ENCODE results near the gene DST. TPM values are rescaled to one million over a fixed set of nuclear protein-coding genes. Genes with fewer than 3 reads are reported as not detected.

Gene DST
- total and polyA plus RNA-seq, 7 experiments from 2014 or later, result 0.46 to 20.3 (median 6.5) TPM

GRCh38 chr6:56424064-56424463 is 218.6 kb downstream of the DST start:
- Histone ChIP-seq H3K27ac (ENCODE audit: low read depth, low read length) (no peak overlapping the region), H3K36me3 (ENCODE audit: control insufficient read depth in 2 of 3, insufficient read depth in 3 of 3, low read length in 3 of 3) (no peaks in the 10 kb centered on the region), H3K9me3 (ENCODE audit: control insufficient read depth in 2 of 3, low read length in 3 of 3) (no peaks in the 10 kb centered on the region), H3K4me3 (ENCODE audit: low read length) (no peak overlapping the region), H3K4me1 (ENCODE audit: control insufficient read depth in 2 of 2, insufficient read depth in 2 of 2, low read length in 2 of 2) (no peaks in the 10 kb centered on the region), H3K27me3 (ENCODE audit: control insufficient read depth in 2 of 2, insufficient read depth in 2 of 2, low read length in 2 of 2) (no peaks in the 10 kb centered on the region)
- intact Hi-C loops (cut with micrococcal nuclease), result no loop called here
- ChIA-PET POLR2A (no interaction called here), CTCF (no interaction called here)
- no peak overlapping the region for H3K27ac Mint-ChIP-seq
- no peaks in the 10 kb centered on the region for H3K36me3 Mint-ChIP-seq
- no peak overlapping the region for H3K4me3 Mint-ChIP-seq
- no peak for ATAC-seq
- peaks cover 0 to 9% (median 3%) of the 10 kb centered on the region in 11 donors for H3K9me3 Mint-ChIP-seq
- peaks cover 0 to 4% (median 2%) of the 10 kb centered on the region in 5 donors for H3K27me3 Mint-ChIP-seq
- no peak for DNase-seq
- H3K4me1 Mint-ChIP-seq, result no peaks in the 10 kb centered on the region

- no peaks in the 10 kb centered on the region for H3K4me1 Mint-ChIP-seq
- no peaks in the 10 kb centered on the region for H3K4me1 ChIP-seq (ENCODE audit: control insufficient read depth in 2 of 2, insufficient read depth in 2 of 2, low read length in 2 of 2)
- H3K9me3 Mint-ChIP-seq, result peaks cover 0 to 2% (median 0%) of the 10 kb centered on the region in 11 donors
- no peak overlapping the region for H3K27ac ChIP-seq (ENCODE audit: low read depth, low read length)
- no peaks in the 10 kb centered on the region for H3K36me3 ChIP-seq (ENCODE audit: control insufficient read depth in 2 of 3, insufficient read depth in 3 of 3, low read length in 3 of 3)
- no peak overlapping the region for H3K4me3 Mint-ChIP-seq
- intact Hi-C loops (cut with micrococcal nuclease), result no loop called here
- DNase-seq, result no peak
- ChIA-PET POLR2A (no interaction called here), CTCF (no interaction called here)
- no peaks in the 10 kb centered on the region for H3K9me3 ChIP-seq (ENCODE audit: control insufficient read depth in 2 of 3, low read length in 3 of 3)
- H3K27me3 Mint-ChIP-seq, result peaks cover 0 to 4% (median 4%) of the 10 kb centered on the region in 5 donors
- ATAC-seq, result no peak
- H3K27me3 ChIP-seq (ENCODE audit: control insufficient read depth in 2 of 2, insufficient read depth in 2 of 2, low read length in 2 of 2), result no peaks in the 10 kb centered on the region
- no peak overlapping the region for H3K4me3 ChIP-seq (ENCODE audit: low read length)
- no peak overlapping the region for H3K27ac Mint-ChIP-seq
- no peaks in the 10 kb centered on the region for H3K36me3 Mint-ChIP-seq
Measured at GRCh38 chr6:56420296-56420695, 222.4 kb downstream of the DST start.

DNA sequence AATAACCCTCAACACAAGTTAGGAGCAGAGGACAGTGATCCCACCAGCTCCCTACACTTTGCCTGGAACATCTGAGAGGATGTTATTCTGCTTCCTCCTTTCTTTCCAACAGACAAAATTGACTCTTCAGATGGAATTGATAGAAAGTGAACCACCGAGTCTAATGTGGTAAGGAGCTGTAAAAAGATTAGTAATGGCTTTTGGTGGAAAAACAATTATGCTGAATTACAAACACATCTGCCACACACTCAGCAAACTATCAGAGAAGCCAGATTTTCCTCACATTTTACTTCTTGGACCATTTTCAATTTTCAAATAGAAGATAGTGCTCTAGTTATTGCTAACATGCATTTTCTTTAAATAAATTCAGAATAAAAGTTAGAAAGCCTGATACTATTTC is 223.5 kb downstream of the DST start:
- Mint-ChIP-seq H3K4me3 (no peak overlapping the region), H3K9me3 (peaks cover 0 to 2% (median 0%) of the 10 kb centered on the region in 11 donors), H3K27me3 (peaks cover 0 to 4% (median 0%) of the 10 kb centered on the region in 5 donors), H3K4me1 (no peaks in the 10 kb centered on the region), H3K36me3 (no peaks in the 10 kb centered on the region), H3K27ac (no peak overlapping the region)
- POLR2A ChIA-PET, result no interaction called here
- H3K36me3 ChIP-seq (ENCODE audit: control insufficient read depth in 2 of 3, insufficient read depth in 3 of 3, low read length in 3 of 3), result no peaks in the 10 kb centered on the region
- CTCF ChIA-PET, result no interaction called here
- H3K4me1 ChIP-seq (ENCODE audit: control insufficient read depth in 2 of 2, insufficient read depth in 2 of 2, low read length in 2 of 2), result no peaks in the 10 kb centered on the region
- H3K9me3 ChIP-seq (ENCODE audit: control insufficient read depth in 2 of 3, low read length in 3 of 3), result no peaks in the 10 kb centered on the region
- H3K4me3 ChIP-seq (ENCODE audit: low read length), result no peak overlapping the region
- H3K27me3 ChIP-seq (ENCODE audit: control insufficient read depth in 2 of 2, insufficient read depth in 2 of 2, low read length in 2 of 2), result no peaks in the 10 kb centered on the region
- intact Hi-C loops (cut with micrococcal nuclease), result no loop called here
- no peak overlapping the region for H3K27ac ChIP-seq (ENCODE audit: low read depth, low read length)
- DNase-seq (no peak), ATAC-seq (no peak)

- no peak overlapping the region for H3K27ac ChIP-seq (ENCODE audit: low read depth, low read length)
- H3K4me3 Mint-ChIP-seq, result no peak overlapping the region
- no peak for ATAC-seq
- no peaks in the 10 kb centered on the region for H3K4me1 ChIP-seq (ENCODE audit: control insufficient read depth in 2 of 2, insufficient read depth in 2 of 2, low read length in 2 of 2)
- H3K4me3 ChIP-seq (ENCODE audit: low read length), result no peak overlapping the region
- no peaks in the 10 kb centered on the region for H3K9me3 ChIP-seq (ENCODE audit: control insufficient read depth in 2 of 3, low read length in 3 of 3)
- intact Hi-C loops (cut with micrococcal nuclease), result no loop called here
- no peak for DNase-seq
- POLR2A ChIA-PET, result no interaction called here
- no peaks in the 10 kb centered on the region for H3K36me3 Mint-ChIP-seq
- H3K27me3 ChIP-seq (ENCODE audit: control insufficient read depth in 2 of 2, insufficient read depth in 2 of 2, low read length in 2 of 2), result no peaks in the 10 kb centered on the region
- CTCF ChIA-PET, result no interaction called here
- peaks cover 0 to 4% (median 0%) of the 10 kb centered on the region in 5 donors for H3K27me3 Mint-ChIP-seq
- H3K36me3 ChIP-seq (ENCODE audit: control insufficient read depth in 2 of 3, insufficient read depth in 3 of 3, low read length in 3 of 3), result no peaks in the 10 kb centered on the region
- no peaks in the 10 kb centered on the region for H3K4me1 Mint-ChIP-seq
- H3K27ac Mint-ChIP-seq, result peak overlapping the region in 1 of 9 donors; percentile 40
- H3K9me3 Mint-ChIP-seq, result peaks cover 0 to 2% (median 0%) of the 10 kb centered on the region in 11 donors
Measured at GRCh38 chr6:56417823-56418222, 224.9 kb downstream of the DST start.

DNA sequence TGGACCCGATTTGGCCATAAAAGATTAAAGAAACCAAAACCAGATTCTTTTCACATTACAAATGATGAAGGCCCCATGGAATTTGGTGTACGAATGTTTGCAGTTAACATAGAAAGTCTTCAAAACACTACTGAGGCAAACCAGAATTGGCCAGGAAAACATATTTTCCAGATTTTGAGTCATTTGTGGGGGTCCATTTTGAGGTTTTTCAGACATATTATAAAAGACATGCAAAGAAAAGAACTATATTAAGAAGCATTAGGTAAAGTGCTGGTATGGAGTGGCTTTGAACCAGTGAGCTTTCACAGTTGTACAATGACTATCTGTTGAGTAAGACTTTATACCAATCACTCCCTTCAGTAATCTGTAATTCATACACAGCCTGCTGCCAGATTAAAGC is 226.4 kb downstream of the DST start:
- no peak overlapping the region for H3K4me3 Mint-ChIP-seq
- H3K36me3 Mint-ChIP-seq, result no peaks in the 10 kb centered on the region
- no peak overlapping the region for H3K27ac ChIP-seq (ENCODE audit: low read depth, low read length)
- H3K27me3 ChIP-seq (ENCODE audit: control insufficient read depth in 2 of 2, insufficient read depth in 2 of 2, low read length in 2 of 2), result no peaks in the 10 kb centered on the region
- peaks cover 0 to 2% (median 0%) of the 10 kb centered on the region in 11 donors for H3K9me3 Mint-ChIP-seq
- H3K27me3 Mint-ChIP-seq, result peaks cover 0 to 4% (median 0%) of the 10 kb centered on the region in 5 donors
- H3K4me1 Mint-ChIP-seq, result no peaks in the 10 kb centered on the region
- no peaks in the 10 kb centered on the region for H3K4me1 ChIP-seq (ENCODE audit: control insufficient read depth in 2 of 2, insufficient read depth in 2 of 2, low read length in 2 of 2)
- intact Hi-C loops (cut with micrococcal nuclease), result no loop called here
- H3K4me3 ChIP-seq (ENCODE audit: low read length), result no peak overlapping the region
- no peak for DNase-seq
- POLR2A ChIA-PET, result no interaction called here
- no peaks in the 10 kb centered on the region for H3K9me3 ChIP-seq (ENCODE audit: control insufficient read depth in 2 of 3, low read length in 3 of 3)
- CTCF ChIA-PET, result no interaction called here
- ATAC-seq, result no peak
- H3K27ac Mint-ChIP-seq, result no peak overlapping the region
- H3K36me3 ChIP-seq (ENCODE audit: control insufficient read depth in 2 of 3, insufficient read depth in 3 of 3, low read length in 3 of 3), result no peaks in the 10 kb centered on the region

- ChIA-PET POLR2A (no interaction called here), CTCF (interaction anchor here (0.6 kb wide), 1 partner anchor 185 kb away, joined by 3 read pairs; no protein-coding TSS in a partner anchor)
- DNase-seq (no peak), ATAC-seq (no peak)
- no peaks in the 10 kb centered on the region for H3K36me3 ChIP-seq (ENCODE audit: control insufficient read depth in 2 of 3, insufficient read depth in 3 of 3, low read length in 3 of 3)
- no peaks in the 10 kb centered on the region for H3K27me3 ChIP-seq (ENCODE audit: control insufficient read depth in 2 of 2, insufficient read depth in 2 of 2, low read length in 2 of 2)
- Mint-ChIP-seq H3K9me3 (peaks cover 0 to 2% (median 0%) of the 10 kb centered on the region in 11 donors), H3K4me1 (no peaks in the 10 kb centered on the region), H3K4me3 (no peak overlapping the region), H3K36me3 (no peaks in the 10 kb centered on the region), H3K27me3 (peaks cover 0 to 14% (median 8%) of the 10 kb centered on the region in 5 donors), H3K27ac (no peak overlapping the region)
- no peak overlapping the region for H3K27ac ChIP-seq (ENCODE audit: low read depth, low read length)
- H3K4me1 ChIP-seq (ENCODE audit: control insufficient read depth in 2 of 2, insufficient read depth in 2 of 2, low read length in 2 of 2), result no peaks in the 10 kb centered on the region
- intact Hi-C loops (cut with micrococcal nuclease), result no loop called here
- H3K9me3 ChIP-seq (ENCODE audit: control insufficient read depth in 2 of 3, low read length in 3 of 3), result no peaks in the 10 kb centered on the region
- no peak overlapping the region for H3K4me3 ChIP-seq (ENCODE audit: low read length)
Measured at GRCh38 chr6:56408976-56409375, 233.7 kb downstream of the DST start.

Measured in naive thymus-derived CD4-positive, alpha-beta T cell (primary cell).